Embryonic facial prominence (tissue), 1 donor: Measurements from ENCODE around the gene IL2RA.

ENCODE experiments used
- DNase-seq: peaks from one replicate; pipeline ENCODE4 v3.0.0-alpha.2; 2016; ENCODE audit errors: extremely low spot score

Gene IL2RA

GRCh38 chr10:6040205-6040604, 22.0 kb downstream of the IL2RA start:
- DNase-seq: no peak

- no peak for DNase-seq
Observed at GRCh38 chr10:6039711-6040110, 22.5 kb downstream of the IL2RA start.

- no peak for DNase-seq
Observed at GRCh38 chr10:6038071-6038631, 24.0 kb downstream of the IL2RA start.

GRCh38 chr10:6037422-6037821, 24.7 kb downstream of the IL2RA start:
- DNase-seq: no peak

- no peak for DNase-seq
Observed at GRCh38 chr10:6036861-6037321, 25.3 kb downstream of the IL2RA start.

- DNase-seq: no peak
Observed at GRCh38 chr10:6035931-6036575, 26.1 kb downstream of the IL2RA start.

GRCh38 chr10:6035101-6035834, 26.9 kb downstream of the IL2RA start:
- no peak for DNase-seq

GRCh38 chr10:6034371-6034770, 27.8 kb downstream of the IL2RA start:
- no peak for DNase-seq

GRCh38 chr10:6033954-6034353, 28.2 kb downstream of the IL2RA start:
- DNase-seq: no peak

- no peak for DNase-seq
Observed at GRCh38 chr10:6030940-6031339, 31.2 kb downstream of the IL2RA start.

- no peak for DNase-seq
Observed at GRCh38 chr10:6030217-6030616, 31.9 kb downstream of the IL2RA start.

- DNase-seq: no peak
Observed at GRCh38 chr10:6027929-6028328, 34.2 kb downstream of the IL2RA start.

- no peak for DNase-seq
Observed at GRCh38 chr10:6025683-6026255, 36.4 kb downstream of the IL2RA start.

- no peak for DNase-seq
Observed at GRCh38 chr10:6024334-6024682, 37.9 kb downstream of the IL2RA start.

- no peak for DNase-seq
Observed at GRCh38 chr10:6023661-6024333, 38.4 kb downstream of the IL2RA start.

GRCh38 chr10:6022660-6023059, 39.5 kb downstream of the IL2RA start:
- no peak for DNase-seq

- no peak for DNase-seq
Observed at GRCh38 chr10:6020826-6021225, 41.3 kb downstream of the IL2RA start.

GRCh38 chr10:6019796-6020195, 42.4 kb downstream of the IL2RA start:
- DNase-seq: no peak

GRCh38 chr10:6019010-6019782, 43.0 kb downstream of the IL2RA start:
- no peak for DNase-seq

- DNase-seq: no peak
Observed at GRCh38 chr10:6018422-6018821, 43.7 kb downstream of the IL2RA start.

- DNase-seq: no peak
Observed at GRCh38 chr10:6017781-6018354, 44.3 kb downstream of the IL2RA start.
